Posterior vena cava (tissue), 2 donors: ENCODE results near the gene NCAM1. TPM values are rescaled to one million over a fixed set of nuclear protein-coding genes. Genes with fewer than 3 reads are reported as not detected.

Source experiments
- DNase-seq: peaks from one replicate; pipeline ENCODE4 v3.0.0-alpha.2; 2020; ENCODE audit warnings: low spot score
- intact Hi-C, 2 donors: fragments of 100-400 bp; cut with DNase I; formaldehyde crosslinking; loops; one replicate each; pipeline versions ENCODE4 v1.14.1 to v1.14.2; 2022 to 2023
- total RNA-seq, 2 donors: library from RNA; stranded (reverse); fragmentation: NEBNext Ultra II Directional; extraction: Animal tissue kit (Norgen Biotek cat#: 25700); gene quantifications; one replicate each; pipeline ENCODE4 v1.2.1, GENCODE V29; 2021
- donor health status: DM: yes; HTN: yes; CAD: no.
- donor health status: DM: yes; HTN: yes; CAD: no.

The NCAM1 gene
- total RNA-seq, 2 donors from 2014 or later: 76.8 to 134 TPM

- no peak for DNase-seq
- intact Hi-C loops: loop anchor here (5.0 to 10.0 kb wide), 3 partner anchors 227 to 427 kb away; no protein-coding TSS in a partner anchor
Observed at GRCh38 chr11:113304916-113305315, 343.7 kb downstream of the NCAM1 start.

- peak; percentile 91 for DNase-seq
- intact Hi-C loops: loop anchor here (5.0 to 10.0 kb wide), 3 partner anchors 227 to 427 kb away; no protein-coding TSS in a partner anchor
Observed at GRCh38 chr11:113305440-113306336, 344.5 kb downstream of the NCAM1 start.

GRCh38 chr11:113308601-113309000 lies 347.4 kb downstream of the NCAM1 start:
- intact Hi-C loops: loop anchor here (5.0 to 10.0 kb wide), 3 partner anchors 224 to 424 kb away; no protein-coding TSS in a partner anchor
- DNase-seq: no peak

- intact Hi-C loops: loop anchor here in 1 of 2 donors (2.0 kb wide), 1 partner anchor 415 kb away; no protein-coding TSS in a partner anchor
Observed at GRCh38 chr11:113311536-113311935, 350.3 kb downstream of the NCAM1 start.

GRCh38 chr11:113313601-113314000 lies 352.4 kb downstream of the NCAM1 start:
- intact Hi-C loops: no loop called here
- DNase-seq: no peak

More at GRCh38 chr11:113311536-113311935, 350.3 kb downstream of the NCAM1 start:
- no peak for DNase-seq

- intact Hi-C loops: no loop called here
- DNase-seq: no peak
Observed at GRCh38 chr11:113314065-113314388, 352.8 kb downstream of the NCAM1 start.

GRCh38 chr11:113314389-113315301 lies 353.4 kb downstream of the NCAM1 start, which contains the start of gene TTC12:
TSS of gene TTC12 (plus strand) at chr11:113314583. CDS start at chr11:113316258, 1,675 bp downstream.
- intact Hi-C loops: no loop called here
- DNase-seq: peak; percentile 97

GRCh38 chr11:113315811-113316210 lies 354.6 kb downstream of the NCAM1 start:
- no peak for DNase-seq
- intact Hi-C loops: no loop called here

- DNase-seq: no peak
Observed at GRCh38 chr11:113316256-113316655, 355.0 kb downstream of the NCAM1 start.

GRCh38 chr11:113317339-113317738 lies 356.1 kb downstream of the NCAM1 start:
- intact Hi-C loops: no loop called here
- DNase-seq: no peak

More at GRCh38 chr11:113316256-113316655, 355.0 kb downstream of the NCAM1 start:
- intact Hi-C loops: no loop called here

GRCh38 chr11:113319085-113319484 lies 357.9 kb downstream of the NCAM1 start:
- DNase-seq: no peak
- intact Hi-C loops: no loop called here

GRCh38 chr11:113322158-113322557 lies 360.9 kb downstream of the NCAM1 start:
- intact Hi-C loops: no loop called here
- no peak for DNase-seq

- no peak for DNase-seq
- intact Hi-C loops: no loop called here
Observed at GRCh38 chr11:113324250-113324649, 363.0 kb downstream of the NCAM1 start.
